ENCODE results near the gene UGT1A6.

DNA sequence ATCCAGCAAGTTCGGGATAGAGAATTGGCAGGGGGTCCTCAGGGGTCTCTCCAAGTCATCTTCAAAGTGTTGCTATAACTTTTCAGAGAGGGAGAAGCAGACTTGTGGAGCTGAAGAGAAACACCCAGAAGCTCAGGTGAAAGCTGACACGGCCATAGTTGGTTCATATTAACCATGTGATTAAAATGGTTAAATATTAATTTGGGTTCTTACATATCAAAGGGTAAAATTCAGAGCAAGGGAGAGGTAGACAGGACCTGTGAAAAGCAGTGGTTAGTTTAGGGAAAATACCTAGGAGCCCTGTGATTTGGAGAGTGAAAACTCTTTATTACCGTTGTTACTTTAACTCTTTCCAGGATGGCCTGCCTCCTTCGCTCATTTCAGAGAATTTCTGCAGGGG, at the start of gene UGT1A6:
- TF ChIP-seq ZNF396 (CRISPR knock-in tag; IDR thresholded peaks at IDR 0.05; ENCODE audit: borderline replicate concordance) (no peak), CREB1 (CRISPR knock-in tag; IDR thresholded peaks at IDR 0.05) (no peak), FOXP1 (CRISPR knock-in tag; IDR thresholded peaks at IDR 0.05; ENCODE audit: borderline replicate concordance) (no peak), JUN (CRISPR knock-in tag; IDR thresholded peaks at IDR 0.05) (no peak), ZNF121 (CRISPR knock-in tag; IDR thresholded peaks at IDR 0.05) (no peak), ZNF232 (CRISPR knock-in tag; IDR thresholded peaks at IDR 0.05) (no peak)
- TF ChIP-seq, protein P1, sequence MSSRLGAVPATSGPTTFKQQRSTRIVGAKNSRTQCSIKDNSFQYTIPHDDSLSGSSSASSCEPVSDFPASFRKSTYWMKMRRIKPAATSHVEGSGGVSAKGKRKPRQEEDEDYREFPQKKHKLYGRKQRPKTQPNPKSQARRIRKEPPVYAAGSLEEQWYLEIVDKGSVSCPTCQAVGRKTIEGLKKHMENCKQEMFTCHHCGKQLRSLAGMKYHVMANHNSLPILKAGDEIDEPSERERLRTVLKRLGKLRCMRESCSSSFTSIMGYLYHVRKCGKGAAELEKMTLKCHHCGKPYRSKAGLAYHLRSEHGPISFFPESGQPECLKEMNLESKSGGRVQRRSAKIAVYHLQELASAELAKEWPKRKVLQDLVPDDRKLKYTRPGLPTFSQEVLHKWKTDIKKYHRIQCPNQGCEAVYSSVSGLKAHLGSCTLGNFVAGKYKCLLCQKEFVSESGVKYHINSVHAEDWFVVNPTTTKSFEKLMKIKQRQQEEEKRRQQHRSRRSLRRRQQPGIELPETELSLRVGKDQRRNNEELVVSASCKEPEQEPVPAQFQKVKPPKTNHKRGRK (CRISPR knock-in tag; IDR thresholded peaks at IDR 0.05; ENCODE audit: borderline replicate concordance), result no peak
- TF ChIP-seq, protein P2, sequence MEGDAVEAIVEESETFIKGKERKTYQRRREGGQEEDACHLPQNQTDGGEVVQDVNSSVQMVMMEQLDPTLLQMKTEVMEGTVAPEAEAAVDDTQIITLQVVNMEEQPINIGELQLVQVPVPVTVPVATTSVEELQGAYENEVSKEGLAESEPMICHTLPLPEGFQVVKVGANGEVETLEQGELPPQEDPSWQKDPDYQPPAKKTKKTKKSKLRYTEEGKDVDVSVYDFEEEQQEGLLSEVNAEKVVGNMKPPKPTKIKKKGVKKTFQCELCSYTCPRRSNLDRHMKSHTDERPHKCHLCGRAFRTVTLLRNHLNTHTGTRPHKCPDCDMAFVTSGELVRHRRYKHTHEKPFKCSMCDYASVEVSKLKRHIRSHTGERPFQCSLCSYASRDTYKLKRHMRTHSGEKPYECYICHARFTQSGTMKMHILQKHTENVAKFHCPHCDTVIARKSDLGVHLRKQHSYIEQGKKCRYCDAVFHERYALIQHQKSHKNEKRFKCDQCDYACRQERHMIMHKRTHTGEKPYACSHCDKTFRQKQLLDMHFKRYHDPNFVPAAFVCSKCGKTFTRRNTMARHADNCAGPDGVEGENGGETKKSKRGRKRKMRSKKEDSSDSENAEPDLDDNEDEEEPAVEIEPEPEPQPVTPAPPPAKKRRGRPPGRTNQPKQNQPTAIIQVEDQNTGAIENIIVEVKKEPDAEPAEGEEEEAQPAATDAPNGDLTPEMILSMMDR (IDR thresholded peaks at IDR 0.05), result no peak
- TF ChIP-seq, protein P3, sequence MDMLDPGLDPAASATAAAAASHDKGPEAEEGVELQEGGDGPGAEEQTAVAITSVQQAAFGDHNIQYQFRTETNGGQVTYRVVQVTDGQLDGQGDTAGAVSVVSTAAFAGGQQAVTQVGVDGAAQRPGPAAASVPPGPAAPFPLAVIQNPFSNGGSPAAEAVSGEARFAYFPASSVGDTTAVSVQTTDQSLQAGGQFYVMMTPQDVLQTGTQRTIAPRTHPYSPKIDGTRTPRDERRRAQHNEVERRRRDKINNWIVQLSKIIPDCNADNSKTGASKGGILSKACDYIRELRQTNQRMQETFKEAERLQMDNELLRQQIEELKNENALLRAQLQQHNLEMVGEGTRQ (CRISPR knock-in tag; IDR thresholded peaks at IDR 0.05), result no peak
